ENCODE measurements around the gene ITGA3. TPM values are rescaled to one million over a fixed set of nuclear protein-coding genes. Genes with fewer than 3 reads are reported as not detected.

ITGA3 gene
- polyA plus RNA-seq, 2 of the 4 experiments (the other 2 are of a cell fraction): 141 to 268 TPM

GRCh38 chr17:50071692-50072091 lies 15.8 kb downstream of the ITGA3 start (continued):
- TF ChIP-seq REST (IDR thresholded peaks at IDR 0.05): no peak

GRCh38 chr17:50072130-50072529 lies 16.2 kb downstream of the ITGA3 start:
- Histone ChIP-seq H3K4me1 (peaks cover 5% of the 10 kb centered on the region), H3K27ac (no peak overlapping the region), H3K4me3 (no peak overlapping the region), H3K9me3 (no peaks in the 10 kb centered on the region), H3K4me2 (no peak overlapping the region)
- 90% methylated on average over 3 of the region's 3 CpGs for WGBS (ENCODE audit: missing lambda C conversion rate)
- POLR2A ChIA-PET: no interaction called here
- ATAC-seq: peak in 1 of 2 experiments; percentile 6; a peak in 2 of 6 replicates
- DNase-seq (ENCODE audit: low read depth in 1 of 2, low spot score in 1 of 2): no peak
- no peak for TF ChIP-seq HOXB13 (CRISPR knock-in tag; IDR thresholded peaks at IDR 0.05; ENCODE audit: low read depth)
- TF ChIP-seq CHD2 (IDR thresholded peaks at IDR 0.05; ENCODE audit: low read length, partially characterized antibody): no peak
- TF ChIP-seq ATOH8 (CRISPR knock-in tag; IDR thresholded peaks at IDR 0.05; ENCODE audit: low read depth): no peak
- TF ChIP-seq NFE2L2 (conservative IDR thresholded peaks at IDR 0.05; ENCODE audit: low read length): no peak
- no peak for TF ChIP-seq MAZ (IDR thresholded peaks at IDR 0.05; ENCODE audit: borderline replicate concordance, low read depth, low read length)
- no peak for TF ChIP-seq CBX2 (IDR thresholded peaks at IDR 0.05; ENCODE audit: borderline replicate concordance, low read depth)
- TF ChIP-seq HMGXB4 (CRISPR knock-in tag; IDR thresholded peaks at IDR 0.05; ENCODE audit: borderline replicate concordance): no peak
- TF ChIP-seq BCL3 (IDR thresholded peaks at IDR 0.05): no peak
- no peak for TF ChIP-seq GATA3 (IDR thresholded peaks at IDR 0.05; ENCODE audit: borderline replicate concordance)
- no peak for TF ChIP-seq RCOR1 (IDR thresholded peaks at IDR 0.05; ENCODE audit: low read depth, low read length)
- no peak for TF ChIP-seq NPAS2 (CRISPR knock-in tag; IDR thresholded peaks at IDR 0.05; ENCODE audit: borderline replicate concordance)
- no peak for TF ChIP-seq REST (IDR thresholded peaks at IDR 0.05)
- no peak for FAIRE-seq
- CTCF ChIA-PET: interaction anchor here (1.6 to 13.5 kb wide), 6 partner anchors 9 to 60 kb away, joined by 3 to 345 read pairs (median 144); partner anchors contain the start of genes ITGA3 and PDK2

Measured in A549 (cell line).